Mesenchymal stem cell (in vitro differentiated cells and primary cell): ENCODE data around the gene ANKFY1.

Experiments
- DNase-seq: peaks from one replicate; pipeline ENCODE4 v3.0.0-alpha.2; 2013
- H2AFZ ChIP-seq: one replicate; pipeline ENCODE4 v1.6.1; 2013; ENCODE audit warnings: low read depth, mild to moderate bottlenecking, control low read depth, inconsistent platforms, low read length, moderate library complexity
- H2AK5ac ChIP-seq: 2 replicates; pipeline ENCODE4 v1.6.1; 2013; ENCODE audit warnings: low read length, moderate library complexity, mild to moderate bottlenecking, inconsistent platforms; ENCODE audit not compliant: severe bottlenecking
- H2BK120ac ChIP-seq: one replicate; pipeline ENCODE4 v1.6.1; 2013; ENCODE audit warnings: low read depth, mild to moderate bottlenecking, inconsistent platforms, low read length, moderate library complexity
- H2BK12ac ChIP-seq, 2 experiments: one replicate each; pipeline ENCODE4 v1.6.1; 2013; ENCODE audit warnings: inconsistent platforms in 2 of 2, low read length in 2 of 2, mild to moderate bottlenecking in 2 of 2, moderate library complexity in 2 of 2, control low read depth in 1 of 2
- H2BK15ac ChIP-seq: one replicate; pipeline ENCODE4 v1.6.1; 2013; ENCODE audit warnings: mild to moderate bottlenecking, low read depth, inconsistent platforms; ENCODE audit not compliant: poor library complexity, severe bottlenecking
- H2BK5ac ChIP-seq: 2 replicates; pipeline ENCODE4 v1.6.1; 2013; ENCODE audit warnings: low read depth, mild to moderate bottlenecking, low read length, control low read depth, inconsistent platforms; ENCODE audit not compliant: poor library complexity, severe bottlenecking
- H3K14ac ChIP-seq, 2 experiments: one replicate each; pipeline ENCODE4 v1.6.1; 2013; ENCODE audit warnings: inconsistent platforms in 2 of 2, low read length in 2 of 2, control low read depth in 1 of 2, mild to moderate bottlenecking in 1 of 2, moderate library complexity in 1 of 2
- H3K18ac ChIP-seq, 2 experiments: one replicate each; pipeline ENCODE4 v1.6.1; 2013; ENCODE audit warnings: inconsistent platforms in 2 of 2, low read length in 2 of 2, control low read depth in 1 of 2, low read depth in 1 of 2, mild to moderate bottlenecking in 1 of 2
- H3K23ac ChIP-seq, 2 experiments: one replicate each; pipeline ENCODE4 v1.6.1; 2013; ENCODE audit warnings: inconsistent platforms in 2 of 2, low read length in 2 of 2, mild to moderate bottlenecking in 2 of 2, moderate library complexity in 2 of 2, control low read depth in 1 of 2
- H3K27ac ChIP-seq: 2 replicates; pipeline ENCODE4 v1.5.1; 2013; ENCODE audit warnings: mild to moderate bottlenecking, moderate library complexity, low read length, control low read depth, inconsistent platforms; ENCODE audit not compliant: poor library complexity, severe bottlenecking
- H3K27me3 ChIP-seq, 2 experiments: 2 replicates each; pipeline versions ENCODE4 v1.6.1 to v1.7.0; 2013; ENCODE audit warnings: low read length in 2 of 2, mild to moderate bottlenecking in 2 of 2, moderate library complexity in 2 of 2, control low read depth in 1 of 2, inconsistent platforms in 1 of 2; ENCODE audit not compliant: control insufficient read depth in 1 of 2, insufficient read depth in 1 of 2
- H3K36me3 ChIP-seq, 2 experiments: 2 replicates each; pipeline versions ENCODE4 v1.6.1 to v1.7.0; 2013; ENCODE audit warnings: low read length in 2 of 2, control low read depth in 1 of 2, inconsistent platforms in 1 of 2, low read depth in 1 of 2, mild to moderate bottlenecking in 1 of 2; ENCODE audit not compliant: insufficient read depth in 2 of 2, control insufficient read depth in 1 of 2
- H3K4ac ChIP-seq, 2 experiments: one replicate each; pipeline ENCODE4 v1.6.1; 2013; ENCODE audit warnings: inconsistent platforms in 2 of 2, low read length in 2 of 2, mild to moderate bottlenecking in 2 of 2, moderate library complexity in 2 of 2, control low read depth in 1 of 2, low read depth in 1 of 2
- H3K4me1 ChIP-seq: 2 replicates; pipeline ENCODE4 v1.6.1; 2013; ENCODE audit warnings: low read depth, low read length, control low read depth; ENCODE audit not compliant: control insufficient read depth, insufficient read depth
- H3K4me2 ChIP-seq: 2 replicates; pipeline ENCODE4 v1.6.1; 2013; ENCODE audit warnings: low read length, mild to moderate bottlenecking, inconsistent platforms; ENCODE audit not compliant: poor library complexity, severe bottlenecking
- H3K4me3 ChIP-seq, 2 experiments: 2 replicates each; pipeline versions ENCODE4 v1.5.1 to v1.7.0; 2013; ENCODE audit warnings: low read length in 2 of 2, mild to moderate bottlenecking in 2 of 2, control low read depth in 1 of 2, low read depth in 1 of 2; ENCODE audit not compliant: insufficient read depth in 1 of 2
- H3K79me1 ChIP-seq: replicated peaks from 2 replicates; pipeline ENCODE4 v1.6.1; 2013; ENCODE audit warnings: mild to moderate bottlenecking, control low read depth, low read length, inconsistent platforms; ENCODE audit not compliant: poor library complexity, severe bottlenecking
- H3K9ac ChIP-seq: 2 replicates; pipeline ENCODE4 v1.7.0; 2013; ENCODE audit warnings: mild to moderate bottlenecking, low read length, moderate library complexity
- H3K9me3 ChIP-seq: 2 replicates; pipeline ENCODE4 v1.7.0; 2013; ENCODE audit warnings: mild to moderate bottlenecking, low read length; ENCODE audit not compliant: control insufficient read depth
- H4K8ac ChIP-seq: one replicate; pipeline ENCODE4 v1.6.1; 2013; ENCODE audit warnings: inconsistent platforms, mild to moderate bottlenecking, low read length, moderate library complexity
- H4K91ac ChIP-seq: one replicate; pipeline ENCODE4 v1.6.1; 2013; ENCODE audit warnings: mild to moderate bottlenecking, low read length, inconsistent platforms
- WGBS: methylation state at CpG from one replicate; pipeline ENCODE4 v1.1.7; 2013; ENCODE audit warnings: mixed read lengths; 5-methylcytosine and 5-hydroxymethylcytosine counted together

The ANKFY1 gene

GRCh38 chr17:4250887-4251286 lies 12.9 kb downstream of the ANKFY1 start:
- peaks cover 4% of the 10 kb centered on the region for H3K79me1 ChIP-seq
- no peaks in the 10 kb centered on the region for H3K9me3 ChIP-seq
- H3K23ac ChIP-seq: no peak overlapping the region

GRCh38 chr17:4249452-4250029 lies 14.2 kb downstream of the ANKFY1 start:
- no peak overlapping the region for H2AFZ ChIP-seq
- no peak overlapping the region for H3K14ac ChIP-seq
- DNase-seq: peak; percentile 61
- peaks cover 5% of the 10 kb centered on the region for H3K4me1 ChIP-seq
- H3K9me3 ChIP-seq: no peaks in the 10 kb centered on the region
- H3K4me2 ChIP-seq: no peak overlapping the region
- H3K79me1 ChIP-seq: peaks cover 12% of the 10 kb centered on the region
- no peak overlapping the region for H3K27ac ChIP-seq
- no peak overlapping the region for H2AK5ac ChIP-seq
- no peak overlapping the region for H2BK5ac ChIP-seq
- H3K4me3 ChIP-seq: no peak overlapping the region
- peaks cover 3 to 13% of the 10 kb centered on the region in 2 experiments for H3K36me3 ChIP-seq
- no peak overlapping the region for H3K9ac ChIP-seq
- no peak overlapping the region for H4K8ac ChIP-seq
- no peak overlapping the region for H3K23ac ChIP-seq
- no peak overlapping the region for H3K18ac ChIP-seq
- H3K4ac ChIP-seq: no peak overlapping the region
- no peak overlapping the region for H2BK15ac ChIP-seq
- no peak overlapping the region for H2BK12ac ChIP-seq
- no peaks in the 10 kb centered on the region for H3K27me3 ChIP-seq
- no peak overlapping the region for H4K91ac ChIP-seq
- H2BK120ac ChIP-seq: no peak overlapping the region
- 64% methylated on average over 3 of the region's 4 CpGs for WGBS

More at GRCh38 chr17:4250887-4251286, 12.9 kb downstream of the ANKFY1 start:
- Histone ChIP-seq H4K91ac (no peak overlapping the region), H3K14ac (no peak overlapping the region), H3K27me3 (no peaks in the 10 kb centered on the region), H2BK120ac (no peak overlapping the region), H2AK5ac (no peak overlapping the region), H3K4ac (no peak overlapping the region), H3K4me3 (no peak overlapping the region), H3K9ac (no peak overlapping the region), H2BK15ac (no peak overlapping the region), H2BK5ac (no peak overlapping the region), H3K27ac (no peak overlapping the region), H3K18ac (no peak overlapping the region), H3K36me3 (peaks cover 3 to 13% of the 10 kb centered on the region in 2 experiments), H2BK12ac (no peak overlapping the region), H2AFZ (no peak overlapping the region), H3K4me1 (peaks cover 5% of the 10 kb centered on the region), H3K4me2 (no peak overlapping the region), H4K8ac (no peak overlapping the region)
- 78% methylated on average over 1 of the region's 2 CpGs for WGBS
- DNase-seq: no peak

DNA sequence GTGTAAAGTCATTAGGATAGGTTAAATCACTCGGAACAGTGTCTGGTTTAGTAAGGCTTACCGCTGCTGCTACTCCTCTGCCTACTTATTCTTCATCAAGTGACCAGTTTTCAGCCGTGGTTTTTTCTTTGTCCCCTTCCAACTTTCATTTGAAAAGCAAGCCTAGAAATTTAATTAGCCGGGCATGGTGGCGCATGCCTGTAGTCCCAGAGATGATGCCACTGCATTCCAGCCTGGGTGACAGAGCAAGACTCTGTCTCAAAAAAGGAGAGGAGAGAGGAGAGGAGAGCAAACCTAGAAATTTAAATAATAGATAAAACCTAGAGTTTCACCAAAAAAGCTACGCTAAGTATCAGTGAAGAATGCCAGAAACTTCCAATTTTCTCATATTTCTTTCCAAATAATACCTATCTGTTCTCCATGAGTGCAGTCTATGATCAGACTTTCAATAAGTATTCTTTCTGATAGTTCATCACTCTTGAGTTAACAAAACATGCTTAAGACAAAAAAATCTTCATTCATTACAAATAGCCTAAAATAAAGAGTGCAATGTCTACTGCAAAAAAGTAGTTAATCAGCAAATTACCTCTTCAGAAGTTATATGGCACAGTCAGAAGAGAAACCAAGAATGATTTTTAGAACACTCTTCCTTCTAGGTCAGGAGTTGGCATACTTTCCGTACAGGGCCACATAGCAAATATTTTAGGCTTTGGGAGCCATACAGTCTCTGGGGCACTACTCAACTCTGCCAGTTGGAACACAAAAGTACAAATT lies 15.1 kb downstream of the ANKFY1 start:
- no peak overlapping the region for H3K4me2 ChIP-seq
- no peak overlapping the region for H2BK5ac ChIP-seq
- no peak overlapping the region for H4K91ac ChIP-seq
- H3K23ac ChIP-seq: no peak overlapping the region
- H2BK12ac ChIP-seq: no peak overlapping the region
- H3K9ac ChIP-seq: no peak overlapping the region
- no peak overlapping the region for H3K27ac ChIP-seq
- no peak for DNase-seq
- no peak overlapping the region for H2AK5ac ChIP-seq
- H3K4ac ChIP-seq: no peak overlapping the region
- peaks cover 3 to 13% of the 10 kb centered on the region in 2 experiments for H3K36me3 ChIP-seq
- peaks cover 5% of the 10 kb centered on the region for H3K4me1 ChIP-seq
- no peak overlapping the region for H3K14ac ChIP-seq
- no peak overlapping the region for H2BK120ac ChIP-seq
- no peak overlapping the region for H4K8ac ChIP-seq
- WGBS: 87% methylated on average over 7 of the region's 7 CpGs
- H3K27me3 ChIP-seq: no peaks in the 10 kb centered on the region
- no peak overlapping the region for H3K18ac ChIP-seq
- no peaks in the 10 kb centered on the region for H3K9me3 ChIP-seq
- no peak overlapping the region for H2AFZ ChIP-seq
- no peak overlapping the region for H3K4me3 ChIP-seq
- H2BK15ac ChIP-seq: no peak overlapping the region
- H3K79me1 ChIP-seq: peaks cover 13% of the 10 kb centered on the region

DNA sequence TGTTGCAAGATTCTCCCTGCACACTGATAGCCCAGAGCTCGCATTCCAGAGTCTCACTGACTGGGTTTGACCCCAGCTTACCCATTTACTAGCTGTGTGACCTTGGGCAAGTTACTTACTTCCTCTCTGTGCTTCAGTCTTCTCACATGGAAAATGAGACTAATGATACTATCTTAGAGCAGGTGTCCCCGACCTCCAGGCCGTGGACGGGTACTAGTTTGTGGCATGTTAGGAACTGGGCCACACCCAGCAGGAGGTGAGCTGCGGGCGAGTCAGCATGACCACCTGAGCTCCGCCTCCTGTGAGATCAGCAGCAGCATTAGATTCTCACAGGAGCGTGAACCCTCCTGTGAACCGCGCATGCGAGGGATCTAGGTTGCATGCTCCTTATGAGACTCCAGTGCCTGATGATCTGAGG lies 15.8 kb downstream of the ANKFY1 start:
- Histone ChIP-seq H3K36me3 (peaks cover 7 to 13% of the 10 kb centered on the region in 2 experiments), H3K18ac (no peak overlapping the region), H2AFZ (no peak overlapping the region), H2AK5ac (no peak overlapping the region), H3K27ac (no peak overlapping the region), H3K14ac (peak overlapping the region in 1 of 2 experiments; percentile 26), H3K9ac (no peak overlapping the region), H3K4me3 (no peak overlapping the region), H2BK15ac (no peak overlapping the region), H3K79me1 (peaks cover 19% of the 10 kb centered on the region), H3K4me1 (peaks cover 5% of the 10 kb centered on the region), H4K91ac (no peak overlapping the region), H2BK5ac (no peak overlapping the region), H2BK12ac (no peak overlapping the region), H3K27me3 (no peaks in the 10 kb centered on the region), H2BK120ac (no peak overlapping the region), H3K4ac (no peak overlapping the region), H3K4me2 (no peak overlapping the region), H4K8ac (no peak overlapping the region), H3K9me3 (no peaks in the 10 kb centered on the region), H3K23ac (no peak overlapping the region)
- 87% methylated on average over 11 of the region's 11 CpGs for WGBS
- no peak for DNase-seq
